ENCODE results near the gene CRHBP. TPM values are rescaled to one million over a fixed set of nuclear protein-coding genes. Genes with fewer than 3 reads are reported as not detected.
A peak's percentile ranks its signal among the peaks of the same experiment; 100 is the strongest.
"Not testable (repeated sequence)": the region's sequence is repeated elsewhere in the genome, so short reads cannot be mapped to it uniquely, and the experiment has no call there.

CRHBP gene, protein sequence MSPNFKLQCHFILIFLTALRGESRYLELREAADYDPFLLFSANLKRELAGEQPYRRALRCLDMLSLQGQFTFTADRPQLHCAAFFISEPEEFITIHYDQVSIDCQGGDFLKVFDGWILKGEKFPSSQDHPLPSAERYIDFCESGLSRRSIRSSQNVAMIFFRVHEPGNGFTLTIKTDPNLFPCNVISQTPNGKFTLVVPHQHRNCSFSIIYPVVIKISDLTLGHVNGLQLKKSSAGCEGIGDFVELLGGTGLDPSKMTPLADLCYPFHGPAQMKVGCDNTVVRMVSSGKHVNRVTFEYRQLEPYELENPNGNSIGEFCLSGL
- under 1 TPM in 2 of 3 donors, not detected in 1; 0.57 to 0.84 TPM for total RNA-seq
- long read RNA-seq, donor 1 = 0 reads
- long read RNA-seq, donor 2 = 0 reads

- ATAC-seq = no peak
Observed at GRCh38 chr5:76952795-76953536, at the start of gene CRHBP. Gene CRHBP (plus strand): TSS chr5:76953045. CDS start chr5:76953135, 90 bp downstream.

GRCh38 chr5:76908166-76908565 lies 44.7 kb upstream of the CRHBP start:
- no peak for ATAC-seq
- intact Hi-C loops (cut with DNase I, micrococcal nuclease) = no loop called here
- no peaks in the 10 kb centered on the region for H3K4me1 ChIP-seq (ENCODE audit: low read depth)
- no peaks in the 10 kb centered on the region for H3K9me3 ChIP-seq
- TF ChIP-seq, protein P1, sequence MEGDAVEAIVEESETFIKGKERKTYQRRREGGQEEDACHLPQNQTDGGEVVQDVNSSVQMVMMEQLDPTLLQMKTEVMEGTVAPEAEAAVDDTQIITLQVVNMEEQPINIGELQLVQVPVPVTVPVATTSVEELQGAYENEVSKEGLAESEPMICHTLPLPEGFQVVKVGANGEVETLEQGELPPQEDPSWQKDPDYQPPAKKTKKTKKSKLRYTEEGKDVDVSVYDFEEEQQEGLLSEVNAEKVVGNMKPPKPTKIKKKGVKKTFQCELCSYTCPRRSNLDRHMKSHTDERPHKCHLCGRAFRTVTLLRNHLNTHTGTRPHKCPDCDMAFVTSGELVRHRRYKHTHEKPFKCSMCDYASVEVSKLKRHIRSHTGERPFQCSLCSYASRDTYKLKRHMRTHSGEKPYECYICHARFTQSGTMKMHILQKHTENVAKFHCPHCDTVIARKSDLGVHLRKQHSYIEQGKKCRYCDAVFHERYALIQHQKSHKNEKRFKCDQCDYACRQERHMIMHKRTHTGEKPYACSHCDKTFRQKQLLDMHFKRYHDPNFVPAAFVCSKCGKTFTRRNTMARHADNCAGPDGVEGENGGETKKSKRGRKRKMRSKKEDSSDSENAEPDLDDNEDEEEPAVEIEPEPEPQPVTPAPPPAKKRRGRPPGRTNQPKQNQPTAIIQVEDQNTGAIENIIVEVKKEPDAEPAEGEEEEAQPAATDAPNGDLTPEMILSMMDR (IDR thresholded peaks at IDR 0.05) = no peak
- DNase-seq = peak in 1 of 3 donors; percentile 1
- no peaks in the 10 kb centered on the region for H3K36me3 ChIP-seq (ENCODE audit: low read depth)
- H3K4me3 ChIP-seq = no peak overlapping the region

More at GRCh38 chr5:76952795-76953536, at the start of gene CRHBP:
- no peaks in the 10 kb centered on the region for H3K36me3 ChIP-seq (ENCODE audit: low read depth)
- TF ChIP-seq, protein P1 (IDR thresholded peaks at IDR 0.05) = no peak
- intact Hi-C loops (cut with DNase I, micrococcal nuclease) = no loop called here
- no peak within 1 kb of the TSS for H3K4me3 ChIP-seq
- no peaks in the 10 kb centered on the region for H3K4me1 ChIP-seq (ENCODE audit: low read depth)
- DNase-seq = no peak
- no peaks in the 10 kb centered on the region for H3K9me3 ChIP-seq

GRCh38 chr5:76910344-76910933 lies 42.4 kb upstream of the CRHBP start:
- H3K36me3 ChIP-seq (ENCODE audit: low read depth) = not testable (repeated sequence)

DNA sequence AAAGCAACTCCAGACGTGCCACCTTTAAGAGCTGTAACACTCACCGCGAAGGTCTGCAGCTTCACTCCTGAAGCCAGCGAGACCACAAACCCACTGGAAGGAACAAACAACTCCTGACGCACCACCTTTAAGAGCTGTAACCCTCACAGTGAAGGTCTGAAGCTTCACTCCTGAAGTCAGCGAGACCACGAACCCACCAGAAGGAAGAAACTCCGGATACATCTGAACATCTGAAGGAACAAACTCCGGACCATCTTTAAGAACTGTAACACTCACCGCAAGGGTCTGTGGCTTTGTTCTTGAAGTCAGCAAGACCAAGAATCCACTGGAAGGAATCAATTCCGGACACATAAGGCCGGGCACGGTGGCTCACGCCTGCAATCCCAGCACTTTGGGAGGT lies 38.2 kb upstream of the CRHBP start:
- not testable (repeated sequence) for H3K4me1 ChIP-seq (ENCODE audit: low read depth); ATAC-seq

More at GRCh38 chr5:76910344-76910933, 42.4 kb upstream of the CRHBP start:
- intact Hi-C loops (cut with DNase I, micrococcal nuclease); ATAC-seq; DNase-seq; H3K9me3 ChIP-seq; H3K4me3 ChIP-seq; H3K4me1 ChIP-seq (ENCODE audit: low read depth): not testable (repeated sequence)

GRCh38 chr5:76918539-76918938 lies 34.3 kb upstream of the CRHBP start:
- H3K9me3 ChIP-seq = no peaks in the 10 kb centered on the region
- H3K36me3 ChIP-seq (ENCODE audit: low read depth) = no peaks in the 10 kb centered on the region
- no peaks in the 10 kb centered on the region for H3K4me1 ChIP-seq (ENCODE audit: low read depth)
- TF ChIP-seq, protein P1 (IDR thresholded peaks at IDR 0.05) = no peak
- intact Hi-C loops (cut with DNase I, micrococcal nuclease) = no loop called here
- no peak overlapping the region for H3K4me3 ChIP-seq
- ATAC-seq = no peak
- no peak for DNase-seq

More for the DNA sequence above, 38.2 kb upstream of the CRHBP start:
- H3K4me3 ChIP-seq; intact Hi-C loops (cut with DNase I, micrococcal nuclease); DNase-seq; H3K36me3 ChIP-seq (ENCODE audit: low read depth); H3K9me3 ChIP-seq: not testable (repeated sequence)

GRCh38 chr5:76920491-76920890 lies 32.4 kb upstream of the CRHBP start:
- H3K4me1 ChIP-seq (ENCODE audit: low read depth) = no peaks in the 10 kb centered on the region
- intact Hi-C loops (cut with DNase I, micrococcal nuclease) = no loop called here
- DNase-seq = no peak
- TF ChIP-seq, protein P1 (IDR thresholded peaks at IDR 0.05) = no peak
- H3K9me3 ChIP-seq = no peaks in the 10 kb centered on the region
- no peaks in the 10 kb centered on the region for H3K36me3 ChIP-seq (ENCODE audit: low read depth)
- ATAC-seq = no peak
- H3K4me3 ChIP-seq = no peak overlapping the region
